Measurements from ENCODE around the gene SLIT3.
A peak's percentile ranks its signal among the peaks of the same experiment; 100 is the strongest.

SLIT3 gene

GRCh38 chr5:168985454-168985853, 315.5 kb downstream of the SLIT3 start:
- TF ChIP-seq ZNF8 (CRISPR knock-in tag; IDR thresholded peaks at IDR 0.05) (no peak), ARNTL (CRISPR knock-in tag; IDR thresholded peaks at IDR 0.05; ENCODE audit: borderline replicate concordance, low read depth) (no peak), BACH2 (CRISPR knock-in tag; IDR thresholded peaks at IDR 0.05; ENCODE audit: borderline replicate concordance) (no peak), CREB5 (CRISPR knock-in tag; IDR thresholded peaks at IDR 0.05; ENCODE audit: low read depth) (no peak), TCF4 (CRISPR knock-in tag; IDR thresholded peaks at IDR 0.05; ENCODE audit: borderline replicate concordance) (no peak), CSDC2 (CRISPR knock-in tag; IDR thresholded peaks at IDR 0.05) (no peak), SNAI2 (CRISPR knock-in tag; IDR thresholded peaks at IDR 0.05) (no peak), TSHZ2 (CRISPR knock-in tag; IDR thresholded peaks at IDR 0.05) (no peak), OSR1 (CRISPR knock-in tag; IDR thresholded peaks at IDR 0.05) (no peak), ZFP30 (CRISPR knock-in tag; IDR thresholded peaks at IDR 0.05) (no peak)
- ATAC-seq: no peak

- peak; percentile 45; the same call in 1 of the 2 replicates for TF ChIP-seq TSHZ2 (CRISPR knock-in tag; IDR thresholded peaks at IDR 0.05)
- no peak for TF ChIP-seq BACH2 (CRISPR knock-in tag; IDR thresholded peaks at IDR 0.05; ENCODE audit: borderline replicate concordance)
- no peak for ATAC-seq
Observed at GRCh38 chr5:168984135-168984675, 316.7 kb downstream of the SLIT3 start.

- no peak for ATAC-seq
- TF ChIP-seq TSHZ2 (CRISPR knock-in tag; IDR thresholded peaks at IDR 0.05) (no peak), TOX (CRISPR knock-in tag; IDR thresholded peaks at IDR 0.05; ENCODE audit: borderline replicate concordance) (no peak), ZFP30 (CRISPR knock-in tag; IDR thresholded peaks at IDR 0.05) (no peak), ZNF8 (CRISPR knock-in tag; IDR thresholded peaks at IDR 0.05) (no peak), ZC3H10 (CRISPR knock-in tag; IDR thresholded peaks at IDR 0.05) (no peak), PATZ1 (CRISPR knock-in tag; IDR thresholded peaks at IDR 0.05; ENCODE audit: borderline replicate concordance) (no peak), BACH2 (CRISPR knock-in tag; IDR thresholded peaks at IDR 0.05; ENCODE audit: borderline replicate concordance) (no peak), ARNTL (CRISPR knock-in tag; IDR thresholded peaks at IDR 0.05; ENCODE audit: borderline replicate concordance, low read depth) (no peak), ESRRG (CRISPR knock-in tag; IDR thresholded peaks at IDR 0.05) (no peak), CSRNP3 (CRISPR knock-in tag; IDR thresholded peaks at IDR 0.05) (no peak), SNAI2 (CRISPR knock-in tag; IDR thresholded peaks at IDR 0.05) (no peak), ZNF565 (CRISPR knock-in tag; conservative IDR thresholded peaks at IDR 0.05; ENCODE audit: low read depth) (no peak), CREB5 (CRISPR knock-in tag; IDR thresholded peaks at IDR 0.05; ENCODE audit: low read depth) (no peak), ZNF70 (CRISPR knock-in tag; IDR thresholded peaks at IDR 0.05) (no peak), GLIS3 (CRISPR knock-in tag; IDR thresholded peaks at IDR 0.05) (no peak), ISL1 (CRISPR knock-in tag; IDR thresholded peaks at IDR 0.05) (no peak), POU6F1 (CRISPR knock-in tag; IDR thresholded peaks at IDR 0.05; ENCODE audit: borderline replicate concordance, low read depth) (no peak), CSDC2 (CRISPR knock-in tag; IDR thresholded peaks at IDR 0.05) (no peak)
Observed at GRCh38 chr5:168979135-168979534, 321.8 kb downstream of the SLIT3 start.

All from SK-N-SH treated with all-trans-retinoic acid at 6 μM for 48 hours (cell line).